Kidney (tissue), 14 donors: ENCODE data around the gene USF2. TPM values are rescaled to one million over a fixed set of nuclear protein-coding genes. Genes with fewer than 3 reads are reported as not detected.

ENCODE experiments used
- DNase-seq, 5 donors: peaks; one replicate each; pipeline ENCODE4 v3.0.0-alpha.2; 2013 to 2020
- FAIRE-seq: peaks from 2 replicates; lab custom pipeline; 2012; peaks lifted over from hg19 to GRCh38; lab: Jason Lieb, UNC
- H3K27ac ChIP-seq, 2 donors: one replicate each; pipeline ENCODE4 v1.7.0; 2013; ENCODE audit warnings: low read depth in 2 of 2, low read length in 2 of 2, inconsistent platforms in 1 of 2
- H3K27me3 ChIP-seq: one replicate; pipeline ENCODE4 v1.7.1; 2013; ENCODE audit warnings: low read length, inconsistent platforms; ENCODE audit not compliant: control insufficient read depth, insufficient read depth
- H3K36me3 ChIP-seq, 3 donors: one replicate each; pipeline versions ENCODE4 v1.7.0 to v1.7.1; 2013; ENCODE audit warnings: low read length in 3 of 3, control low read depth in 1 of 3, inconsistent platforms in 1 of 3; ENCODE audit not compliant: insufficient read depth in 3 of 3, control insufficient read depth in 2 of 3
- H3K4me1 ChIP-seq, 3 donors: one replicate each; pipeline versions ENCODE4 v1.7.0 to v1.7.1; 2013; ENCODE audit warnings: low read length in 3 of 3, inconsistent platforms in 1 of 3, low read depth in 1 of 3; ENCODE audit not compliant: control insufficient read depth in 2 of 3, insufficient read depth in 2 of 3
- H3K4me3 ChIP-seq, 3 donors: one replicate each; pipeline versions ENCODE4 v1.7.0 to v1.8.1; 2013; ENCODE audit warnings: low read length in 3 of 3, control low read depth in 1 of 3, inconsistent platforms in 1 of 3
- H3K9ac ChIP-seq, 3 donors: one replicate each; pipeline versions ENCODE4 v1.7.0 to v1.7.1; 2013; ENCODE audit warnings: low read length in 3 of 3, control low read depth in 1 of 3, inconsistent platforms in 1 of 3
- H3K9me3 ChIP-seq, 3 donors: one replicate each; pipeline versions ENCODE4 v1.7.0 to v1.7.1; 2013; ENCODE audit warnings: low read length in 3 of 3, control low read depth in 1 of 3, inconsistent platforms in 1 of 3; ENCODE audit not compliant: control insufficient read depth in 2 of 3, insufficient read depth in 1 of 3
- intact Hi-C: fragments of 100-400 bp; cut with DNase I; formaldehyde crosslinking; loops from one replicate; pipeline ENCODE4 v1.11.1; 2022
- polyA plus RNA-seq: library from polyadenylated mRNA; stranded (reverse); fragments of 350-450 nt; fragmentation: Illumina TruSeq; extraction: RNeasy Lipid Tissue Mini Kit (QIAGEN cat#74804); gene quantifications from one replicate; pipeline ENCODE4 v1.2.3, GENCODE V29; 2014; ENCODE audit warnings: low read depth, low replicate concordance; ENCODE audit not compliant: insufficient read depth
- total RNA-seq: library from RNA; stranded (reverse); fragmentation: NEBNext Ultra II Directional; extraction: Animal tissue kit (Norgen Biotek cat#: 25700); gene quantifications from one replicate; pipeline ENCODE4 v1.2.1, GENCODE V29; 2021
- TF ChIP-seq, protein P1 (sequence below): IDR thresholded peaks from 3 replicates; pipeline ENCODE4 v1.5.1; 2012; ENCODE audit warnings: mild to moderate bottlenecking, moderate library complexity, borderline replicate concordance; ENCODE audit not compliant: insufficient read depth; ENCODE audit errors: extremely low read depth
- donor health status: control.
- donor health status: control.
- donor health status: control.
- donor health status: control.
- donor health status: control.
- donor health status: DM: yes; HTN: yes; CAD: no.
- donor health status: Normal renal cell carcinoma (clear cell type).

The USF2 gene
- total and polyA plus RNA-seq, 2 donors from 2014 or later: 82.8 to 118 TPM

DNA sequence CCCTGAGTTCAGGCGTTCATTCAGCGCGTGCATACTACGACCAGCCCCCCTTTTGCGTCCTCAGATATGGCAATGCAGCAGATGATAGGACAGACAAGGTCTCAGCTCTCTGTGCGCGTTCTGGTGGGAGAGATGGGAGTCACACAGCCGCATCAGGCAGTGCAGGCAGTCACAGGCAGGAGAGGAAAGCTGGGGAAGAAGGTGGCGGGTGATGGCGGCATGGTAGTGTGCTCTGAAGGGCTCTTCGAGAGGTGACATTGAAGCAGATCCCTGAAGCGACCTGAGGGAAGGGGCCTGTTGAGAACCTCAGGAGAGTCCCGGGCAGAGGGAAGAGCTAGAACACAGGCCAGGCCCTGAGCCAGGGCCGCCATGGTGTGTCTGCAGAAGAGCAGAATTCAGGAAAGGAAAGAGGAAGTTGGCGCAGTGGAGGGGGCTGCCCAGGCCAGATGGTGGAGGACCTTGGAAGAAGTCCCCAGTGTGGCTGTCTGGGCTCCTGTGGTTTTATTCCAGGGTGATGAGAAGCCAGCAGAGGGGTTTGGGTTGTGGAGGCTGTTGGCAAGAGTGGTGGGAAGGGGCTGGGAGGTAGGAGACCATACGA, 3.5 kb downstream of the USF2 start:
- FAIRE-seq (no peak), DNase-seq (peak in 1 of 5 donors; percentile 63)
- TF ChIP-seq, protein P1, sequence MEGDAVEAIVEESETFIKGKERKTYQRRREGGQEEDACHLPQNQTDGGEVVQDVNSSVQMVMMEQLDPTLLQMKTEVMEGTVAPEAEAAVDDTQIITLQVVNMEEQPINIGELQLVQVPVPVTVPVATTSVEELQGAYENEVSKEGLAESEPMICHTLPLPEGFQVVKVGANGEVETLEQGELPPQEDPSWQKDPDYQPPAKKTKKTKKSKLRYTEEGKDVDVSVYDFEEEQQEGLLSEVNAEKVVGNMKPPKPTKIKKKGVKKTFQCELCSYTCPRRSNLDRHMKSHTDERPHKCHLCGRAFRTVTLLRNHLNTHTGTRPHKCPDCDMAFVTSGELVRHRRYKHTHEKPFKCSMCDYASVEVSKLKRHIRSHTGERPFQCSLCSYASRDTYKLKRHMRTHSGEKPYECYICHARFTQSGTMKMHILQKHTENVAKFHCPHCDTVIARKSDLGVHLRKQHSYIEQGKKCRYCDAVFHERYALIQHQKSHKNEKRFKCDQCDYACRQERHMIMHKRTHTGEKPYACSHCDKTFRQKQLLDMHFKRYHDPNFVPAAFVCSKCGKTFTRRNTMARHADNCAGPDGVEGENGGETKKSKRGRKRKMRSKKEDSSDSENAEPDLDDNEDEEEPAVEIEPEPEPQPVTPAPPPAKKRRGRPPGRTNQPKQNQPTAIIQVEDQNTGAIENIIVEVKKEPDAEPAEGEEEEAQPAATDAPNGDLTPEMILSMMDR: no peak
- H3K36me3 ChIP-seq: peaks cover 9 to 29% (median 19%) of the 10 kb centered on the region in 3 donors
- no peak overlapping the region for H3K4me3 ChIP-seq
- peaks cover 0 to 10% (median 6%) of the 10 kb centered on the region in 3 donors for H3K4me1 ChIP-seq
- H3K27me3 ChIP-seq: no peaks in the 10 kb centered on the region
- H3K27ac ChIP-seq: no peak overlapping the region
- H3K9me3 ChIP-seq: no peaks in the 10 kb centered on the region
- no peak overlapping the region for H3K9ac ChIP-seq
- intact Hi-C loops: no loop called here

- Histone ChIP-seq H3K4me1 (peaks cover 0 to 10% (median 6%) of the 10 kb centered on the region in 3 donors), H3K27me3 (no peaks in the 10 kb centered on the region), H3K4me3 (no peak overlapping the region), H3K9me3 (no peaks in the 10 kb centered on the region), H3K9ac (no peak overlapping the region), H3K36me3 (peaks cover 9 to 29% (median 19%) of the 10 kb centered on the region in 3 donors), H3K27ac (no peak overlapping the region)
- TF ChIP-seq, protein P1: no peak
- no peak for DNase-seq
- intact Hi-C loops: no loop called here
- FAIRE-seq: no peak
Observed at GRCh38 chr19:35272954-35273649, 4.3 kb downstream of the USF2 start.

- H3K36me3 ChIP-seq: peaks cover 9 to 29% (median 19%) of the 10 kb centered on the region in 3 donors
- FAIRE-seq: no peak
Observed at GRCh38 chr19:35273686-35274259, 5.0 kb downstream of the USF2 start.

More at GRCh38 chr19:35273686-35274259, 5.0 kb downstream of the USF2 start:
- Histone ChIP-seq H3K9ac (no peak overlapping the region), H3K27me3 (no peaks in the 10 kb centered on the region), H3K9me3 (no peaks in the 10 kb centered on the region), H3K4me3 (no peak overlapping the region), H3K4me1 (peaks cover 0 to 10% (median 6%) of the 10 kb centered on the region in 3 donors), H3K27ac (no peak overlapping the region)
- TF ChIP-seq, protein P1: no peak
- intact Hi-C loops: no loop called here
- DNase-seq: peak in 1 of 5 donors; percentile 69
